Panc1 (cell line): ENCODE measurements around the gene TEKT4. TPM values are rescaled to one million over a fixed set of nuclear protein-coding genes. Genes with fewer than 3 reads are reported as not detected.
"Not testable (repeated sequence)": the region's sequence is repeated elsewhere in the genome, so short reads cannot be mapped to it uniquely, and the experiment has no call there.

Experiments used
- ATAC-seq: fragments of 200-7000 bp; cut with Tn5 transposase; 2 replicates; pipeline ENCODE4 v1.9.1; 2020; ENCODE audit warnings: mild to moderate bottlenecking, moderate library complexity
- BruUV-seq: library from RNA; stranded (reverse); fragments of 400-500 nt; replicated peaks from 2 replicates; lab custom pipeline; 2021; lab: Mats Ljungman, UMichigan
- CTCF ChIA-PET: fragments of 300-600 bp; sonication (Branson Sonifier 250); formaldehyde crosslinking; loops from one replicate; lab custom pipeline; 2022; ENCODE audit warnings: antibody characterized with exemption; lab: Charles Lee
- POLR2A ChIA-PET: fragments of 300-600 bp; sonication (Branson Sonifier 250); formaldehyde crosslinking; loops from one replicate; lab custom pipeline; 2022; ENCODE audit warnings: antibody characterized with exemption; lab: Charles Lee
- DNase-seq: peaks from one replicate; pipeline ENCODE4 v3.0.0-alpha.2; 2010; ENCODE audit warnings: low read depth, low spot score
- H3K27ac ChIP-seq: 2 replicates; pipeline ENCODE4 v1.5.1; 2011; ENCODE audit warnings: mild to moderate bottlenecking, low read length, inconsistent platforms
- H3K27me3 ChIP-seq: fragments of 200-500 bp; sonication (Bioruptor generic); 2 replicates; pipeline ENCODE4 v1.6.0; 2014; ENCODE audit warnings: low read length, inconsistent platforms; ENCODE audit not compliant: control insufficient read depth, insufficient read depth
- H3K36me3 ChIP-seq: fragments of 200-500 bp; sonication (Bioruptor generic); 2 replicates; pipeline ENCODE4 v1.5.1; 2014; ENCODE audit warnings: inconsistent platforms, mild to moderate bottlenecking, low read length, moderate library complexity; ENCODE audit not compliant: control insufficient read depth, insufficient read depth
- H3K4me1 ChIP-seq: 2 replicates; pipeline ENCODE4 v1.5.1; 2011; ENCODE audit warnings: inconsistent platforms, mild to moderate bottlenecking, low read length, moderate library complexity; ENCODE audit not compliant: control insufficient read depth, insufficient read depth
- H3K4me3 ChIP-seq, 2 experiments: 2 replicates each; pipeline ENCODE4 v1.5.1; 2011 to 2012; ENCODE audit warnings: low read depth in 2 of 2, low read length in 2 of 2, mild to moderate bottlenecking in 2 of 2, inconsistent platforms in 1 of 2, moderate library complexity in 1 of 2
- H3K9me3 ChIP-seq: fragments of 200-500 bp; sonication (Bioruptor generic); 2 replicates; pipeline ENCODE4 v1.5.1; 2014; ENCODE audit warnings: low read depth, mild to moderate bottlenecking, inconsistent platforms, low read length, moderate library complexity; ENCODE audit not compliant: control insufficient read depth, insufficient read depth
- POLR2AphosphoS5 ChIP-seq: IDR thresholded peaks from 2 replicates; pipeline ENCODE4 v1.6.1; 2012; ENCODE audit warnings: mild to moderate bottlenecking, low read depth, low read length, moderate library complexity
- REST ChIP-seq, 2 experiments: IDR thresholded peaks; 2 replicates each; pipeline ENCODE4 v1.6.1; 2011 to 2012; ENCODE audit warnings: low read depth in 2 of 2, control low read depth in 1 of 2, low read length in 1 of 2, mild to moderate bottlenecking in 1 of 2, moderate library complexity in 1 of 2; ENCODE audit not compliant: insufficient read depth in 1 of 2
- SIN3A ChIP-seq: IDR thresholded peaks from 2 replicates; pipeline ENCODE4 v1.6.1; 2012; ENCODE audit warnings: low read depth, mild to moderate bottlenecking, low read length, moderate library complexity, borderline replicate concordance; ENCODE audit not compliant: insufficient read depth
- TCF7L2 ChIP-seq: IDR thresholded peaks from 2 replicates; pipeline ENCODE4 v1.6.1; 2011; ENCODE audit warnings: mild to moderate bottlenecking, low read depth, low read length, inconsistent platforms
- in situ Hi-C: cut with HindIII; loops from 2 replicates; pipeline ENCODE4 v1.10.0; 2016; ENCODE audit warnings: low sequenced_read_pairs, low pct_unique_long_range_greater_than_20kb
- intact Hi-C: fragments of 100-400 bp; cut with micrococcal nuclease; formaldehyde crosslinking; loops from one replicate; pipeline ENCODE4 v1.10.0; 2022; ENCODE audit not compliant: unreplicated experiment
- total RNA-seq: library from RNA; stranded (reverse); gene quantifications from one replicate; pipeline ENCODE4 v1.2.1, GENCODE V29; 2021; ENCODE audit not compliant: unreplicated experiment
- TF ChIP-seq, protein P1 (sequence below): fragments of 450-650 bp; IDR thresholded peaks from 2 replicates; pipeline ENCODE4 v1.5.1; 2017; ENCODE audit warnings: mild to moderate bottlenecking

TEKT4 gene
- total RNA-seq, 1 experiment from 2014 or later = 0.26 TPM

GRCh38 chr2:94878575-94878974 is 7.3 kb downstream of the TEKT4 start:
- H3K9me3 ChIP-seq, H3K4me1 ChIP-seq, H3K27me3 ChIP-seq, BruUV-seq, H3K4me3 ChIP-seq, DNase-seq, H3K36me3 ChIP-seq, ATAC-seq, POLR2A ChIA-PET, H3K27ac ChIP-seq, intact Hi-C loops, in situ Hi-C loops, CTCF ChIA-PET: not testable (repeated sequence)

DNA sequence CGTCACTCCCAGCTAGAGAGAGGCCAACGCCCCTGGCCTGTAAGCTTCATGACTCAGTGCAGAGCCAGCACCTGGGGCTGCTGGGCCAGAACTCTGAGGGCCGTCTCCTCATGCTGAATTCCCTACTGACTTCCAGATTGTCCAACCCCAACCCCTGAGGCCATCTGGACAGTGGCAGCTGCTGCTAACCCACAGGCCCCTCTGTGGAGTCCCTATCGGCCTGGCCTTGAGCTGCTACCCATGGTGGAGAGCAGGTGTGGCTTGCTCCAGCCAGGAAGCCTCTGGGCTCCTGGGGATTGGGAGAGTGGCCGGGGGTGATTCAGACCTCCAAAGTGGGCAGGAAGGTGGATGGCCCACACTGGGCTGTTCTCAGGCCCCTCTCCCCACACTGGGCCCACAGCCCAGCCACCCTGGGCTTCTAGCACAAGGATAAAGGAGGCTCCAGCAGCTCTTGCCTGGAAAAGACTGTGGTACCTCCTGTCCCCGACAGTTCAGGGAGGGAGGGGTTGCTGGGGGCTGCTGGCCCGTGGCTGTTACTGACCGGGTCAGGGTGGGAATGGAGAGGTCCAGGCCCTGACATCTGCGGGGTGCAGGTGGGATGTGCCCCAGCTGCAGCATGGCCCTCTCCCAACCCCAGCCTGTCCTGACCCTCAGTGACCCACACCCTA is 8.2 kb downstream of the TEKT4 start:
- ChIA-PET POLR2A (no interaction called here), CTCF (no interaction called here)
- in situ Hi-C loops = no loop called here
- no peak overlapping the region for H3K4me3 ChIP-seq
- ATAC-seq = no peak
- H3K27me3 ChIP-seq = no peaks in the 10 kb centered on the region; the same call in 1 of the 2 replicates
- no peak overlapping the region for H3K27ac ChIP-seq
- no TSS peak for BruUV-seq
- H3K36me3 ChIP-seq = no peaks in the 10 kb centered on the region
- no peak for DNase-seq
- TF ChIP-seq TCF7L2 (no peak), POLR2AphosphoS5 (no peak)
- TF ChIP-seq, protein P1, sequence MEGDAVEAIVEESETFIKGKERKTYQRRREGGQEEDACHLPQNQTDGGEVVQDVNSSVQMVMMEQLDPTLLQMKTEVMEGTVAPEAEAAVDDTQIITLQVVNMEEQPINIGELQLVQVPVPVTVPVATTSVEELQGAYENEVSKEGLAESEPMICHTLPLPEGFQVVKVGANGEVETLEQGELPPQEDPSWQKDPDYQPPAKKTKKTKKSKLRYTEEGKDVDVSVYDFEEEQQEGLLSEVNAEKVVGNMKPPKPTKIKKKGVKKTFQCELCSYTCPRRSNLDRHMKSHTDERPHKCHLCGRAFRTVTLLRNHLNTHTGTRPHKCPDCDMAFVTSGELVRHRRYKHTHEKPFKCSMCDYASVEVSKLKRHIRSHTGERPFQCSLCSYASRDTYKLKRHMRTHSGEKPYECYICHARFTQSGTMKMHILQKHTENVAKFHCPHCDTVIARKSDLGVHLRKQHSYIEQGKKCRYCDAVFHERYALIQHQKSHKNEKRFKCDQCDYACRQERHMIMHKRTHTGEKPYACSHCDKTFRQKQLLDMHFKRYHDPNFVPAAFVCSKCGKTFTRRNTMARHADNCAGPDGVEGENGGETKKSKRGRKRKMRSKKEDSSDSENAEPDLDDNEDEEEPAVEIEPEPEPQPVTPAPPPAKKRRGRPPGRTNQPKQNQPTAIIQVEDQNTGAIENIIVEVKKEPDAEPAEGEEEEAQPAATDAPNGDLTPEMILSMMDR = no peak
- intact Hi-C loops = no loop called here
- H3K9me3 ChIP-seq = no peaks in the 10 kb centered on the region
- H3K4me1 ChIP-seq = no peaks in the 10 kb centered on the region

DNA sequence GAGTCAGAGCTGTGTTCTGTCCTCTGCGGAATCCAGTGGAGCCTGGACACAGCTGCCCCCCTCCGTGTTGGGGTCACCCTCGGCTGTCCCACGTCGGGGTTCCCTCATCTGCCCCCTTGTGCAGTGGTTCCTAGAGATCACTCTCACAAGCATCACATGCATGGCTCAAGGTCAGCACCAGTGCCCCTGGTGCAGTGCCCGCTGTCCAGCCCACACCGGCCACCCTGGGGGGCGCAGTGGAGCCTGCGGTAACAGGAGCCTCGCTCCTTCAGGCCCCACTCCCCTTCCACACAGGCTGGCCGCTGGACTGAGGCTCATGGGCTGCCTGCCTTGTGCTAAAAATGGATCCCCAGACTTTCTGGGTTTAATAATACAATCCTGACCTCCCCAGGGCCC is 8.8 kb downstream of the TEKT4 start:
- ATAC-seq = no peak
- no peak overlapping the region for H3K27ac ChIP-seq
- DNase-seq = no peak
- POLR2A ChIA-PET = no interaction called here
- H3K36me3 ChIP-seq = no peaks in the 10 kb centered on the region
- no peak overlapping the region for H3K4me3 ChIP-seq
- no TSS peak for BruUV-seq
- CTCF ChIA-PET = interaction anchor here (0.6 kb wide), 1 partner anchor 11 kb away, joined by 11 read pairs; no protein-coding TSS in a partner anchor
- intact Hi-C loops (no loop called here), in situ Hi-C loops (no loop called here)
- H3K4me1 ChIP-seq = no peaks in the 10 kb centered on the region
- no peak for TF ChIP-seq REST (IDR thresholded peaks at IDR 0.05; ENCODE audit: insufficient read depth in 1 of 2, low read depth in 2 of 2, low read length in 1 of 2)
- no peak for TF ChIP-seq POLR2AphosphoS5
- TF ChIP-seq, protein P1 = no peak
- TF ChIP-seq SIN3A = no peak
- TF ChIP-seq TCF7L2 = no peak
- H3K27me3 ChIP-seq = peaks cover 2% of the 10 kb centered on the region; the same call in 1 of the 2 replicates
- H3K9me3 ChIP-seq = no peaks in the 10 kb centered on the region
